Choroid plexus epithelial cell (primary cell): Measurements from ENCODE around the gene PGM5.

Experiments used
- DNase-seq: peaks from one replicate; pipeline ENCODE4 v3.0.0-alpha.2; 2010; ENCODE audit warnings: low read depth
- H3K4me3 ChIP-seq: 2 replicates; pipeline ENCODE4 v1.5.1; 2011; ENCODE audit warnings: low read depth, mild to moderate bottlenecking, control low read depth, low read length, moderate library complexity
- CTCF ChIP-seq: conservative IDR thresholded peaks from 2 replicates; pipeline ENCODE4 v1.5.1; 2011; ENCODE audit warnings: low read depth, mild to moderate bottlenecking, control low read depth, inconsistent platforms, low read length, moderate library complexity

Gene PGM5

DNA sequence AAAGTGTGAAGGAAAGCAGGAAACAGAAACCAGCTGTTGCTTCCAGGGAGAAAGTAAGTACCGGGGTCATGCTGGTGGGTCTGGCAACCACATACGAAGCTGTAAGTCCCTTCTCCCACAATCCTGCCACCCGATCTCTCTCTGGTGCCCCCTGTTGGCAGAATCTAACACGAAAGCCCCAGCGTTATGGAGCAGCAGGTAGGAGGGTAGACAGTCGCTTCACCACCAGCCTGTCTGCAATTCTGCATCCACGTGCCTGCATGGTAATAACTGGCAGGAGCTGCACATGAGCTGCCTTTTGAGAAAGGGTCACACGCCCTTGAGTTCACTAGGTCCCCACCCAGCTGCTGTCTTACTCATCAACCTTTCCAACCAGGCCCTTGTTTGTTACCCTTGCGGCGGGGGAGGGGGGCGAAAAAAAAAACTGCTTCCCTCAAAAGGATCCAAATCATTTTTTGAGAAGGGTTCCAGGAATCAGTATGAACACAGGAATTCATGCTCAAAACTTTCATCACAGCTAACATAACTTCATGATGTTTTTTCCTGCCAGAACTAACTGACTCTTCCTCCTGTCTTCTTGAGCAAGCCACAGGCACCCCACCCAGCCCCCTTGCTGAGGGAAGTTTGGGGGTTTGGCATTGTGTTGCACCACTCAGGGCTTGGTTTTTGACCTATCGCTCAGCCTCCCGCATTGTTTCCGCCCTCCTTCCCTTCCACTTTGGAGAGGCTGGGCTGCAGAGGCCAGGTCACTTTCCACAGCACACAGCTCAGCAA lies 203.8 kb downstream of the PGM5 start:
- no peak overlapping the region for H3K4me3 ChIP-seq

DNA sequence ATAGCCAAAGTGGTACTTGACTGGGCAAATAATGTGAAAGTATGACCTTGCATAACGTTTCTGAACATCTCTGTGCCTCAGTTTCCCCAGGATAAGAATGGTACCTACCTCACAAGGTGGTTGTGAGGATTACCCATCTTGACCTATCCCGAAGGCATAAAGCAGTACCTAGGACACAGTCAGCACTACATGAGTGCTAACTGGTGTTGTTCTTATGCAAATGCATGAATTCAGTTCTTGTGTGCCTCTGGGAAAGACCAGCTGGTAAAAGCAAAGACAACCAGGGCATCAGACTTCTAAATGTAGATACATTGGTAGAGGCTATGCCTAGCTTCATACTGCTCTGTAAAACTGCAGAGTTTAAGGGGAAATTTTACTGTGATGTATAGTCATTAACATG lies 206.1 kb downstream of the PGM5 start:
- TF ChIP-seq CTCF: no peak
- no peak for DNase-seq
- no peak overlapping the region for H3K4me3 ChIP-seq

More for the DNA sequence above, 203.8 kb downstream of the PGM5 start:
- TF ChIP-seq CTCF: peak; percentile 74
- peak; percentile 96 for DNase-seq

DNA sequence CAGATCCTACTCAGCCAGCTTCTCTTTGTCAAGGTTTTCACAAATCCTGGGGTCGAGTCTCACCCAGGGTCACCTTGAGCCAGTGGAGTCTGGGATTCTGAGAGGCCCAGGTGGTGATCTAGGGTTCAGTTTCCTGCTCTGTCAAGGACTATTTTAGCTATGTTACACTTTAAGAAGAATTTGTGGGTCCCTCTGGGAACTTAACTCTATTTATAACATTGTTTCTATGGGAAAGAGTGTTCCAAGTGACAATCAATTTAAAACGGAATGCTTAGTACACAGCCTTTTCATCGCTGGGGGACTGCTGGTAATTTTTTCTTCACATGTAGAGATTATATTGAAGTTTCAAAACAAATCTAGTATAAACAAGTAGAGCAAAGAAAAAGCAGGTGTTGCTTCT lies 211.2 kb downstream of the PGM5 start:
- TF ChIP-seq CTCF: no peak
- DNase-seq: no peak
- H3K4me3 ChIP-seq: no peak overlapping the region

DNA sequence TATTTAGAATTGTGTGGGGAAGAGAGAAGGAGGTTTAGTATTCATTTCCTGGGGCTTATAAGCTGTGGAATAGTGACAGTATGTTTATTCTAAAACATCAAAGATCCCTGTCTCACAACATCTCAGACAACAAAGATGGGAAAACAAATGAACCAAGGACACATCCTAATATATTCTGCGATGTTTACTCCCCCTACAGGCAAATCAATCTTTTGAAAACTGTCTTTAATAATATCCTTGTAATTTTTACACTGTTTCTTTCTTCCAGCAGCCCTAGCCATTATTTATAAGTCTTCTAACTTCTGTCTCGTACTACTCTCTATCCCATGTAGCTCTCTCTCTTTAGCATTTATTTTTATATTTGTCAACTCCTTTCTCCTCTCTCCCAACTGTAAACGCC lies 217.7 kb downstream of the PGM5 start:
- peak; percentile 49 for TF ChIP-seq CTCF
- DNase-seq: peak; percentile 36
- no peak overlapping the region for H3K4me3 ChIP-seq

GRCh38 chr9:68575817-68576216 lies 219.4 kb downstream of the PGM5 start:
- no peak for TF ChIP-seq CTCF
- DNase-seq: no peak
- H3K4me3 ChIP-seq: no peak overlapping the region

- no peak for TF ChIP-seq CTCF
- no peak overlapping the region for H3K4me3 ChIP-seq
- no peak for DNase-seq
Observed at GRCh38 chr9:68577774-68578591, 221.6 kb downstream of the PGM5 start.
